Measurements from ENCODE around the gene SNX8.

Gene SNX8, protein sequence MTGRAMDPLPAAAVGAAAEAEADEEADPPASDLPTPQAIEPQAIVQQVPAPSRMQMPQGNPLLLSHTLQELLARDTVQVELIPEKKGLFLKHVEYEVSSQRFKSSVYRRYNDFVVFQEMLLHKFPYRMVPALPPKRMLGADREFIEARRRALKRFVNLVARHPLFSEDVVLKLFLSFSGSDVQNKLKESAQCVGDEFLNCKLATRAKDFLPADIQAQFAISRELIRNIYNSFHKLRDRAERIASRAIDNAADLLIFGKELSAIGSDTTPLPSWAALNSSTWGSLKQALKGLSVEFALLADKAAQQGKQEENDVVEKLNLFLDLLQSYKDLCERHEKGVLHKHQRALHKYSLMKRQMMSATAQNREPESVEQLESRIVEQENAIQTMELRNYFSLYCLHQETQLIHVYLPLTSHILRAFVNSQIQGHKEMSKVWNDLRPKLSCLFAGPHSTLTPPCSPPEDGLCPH

DNA sequence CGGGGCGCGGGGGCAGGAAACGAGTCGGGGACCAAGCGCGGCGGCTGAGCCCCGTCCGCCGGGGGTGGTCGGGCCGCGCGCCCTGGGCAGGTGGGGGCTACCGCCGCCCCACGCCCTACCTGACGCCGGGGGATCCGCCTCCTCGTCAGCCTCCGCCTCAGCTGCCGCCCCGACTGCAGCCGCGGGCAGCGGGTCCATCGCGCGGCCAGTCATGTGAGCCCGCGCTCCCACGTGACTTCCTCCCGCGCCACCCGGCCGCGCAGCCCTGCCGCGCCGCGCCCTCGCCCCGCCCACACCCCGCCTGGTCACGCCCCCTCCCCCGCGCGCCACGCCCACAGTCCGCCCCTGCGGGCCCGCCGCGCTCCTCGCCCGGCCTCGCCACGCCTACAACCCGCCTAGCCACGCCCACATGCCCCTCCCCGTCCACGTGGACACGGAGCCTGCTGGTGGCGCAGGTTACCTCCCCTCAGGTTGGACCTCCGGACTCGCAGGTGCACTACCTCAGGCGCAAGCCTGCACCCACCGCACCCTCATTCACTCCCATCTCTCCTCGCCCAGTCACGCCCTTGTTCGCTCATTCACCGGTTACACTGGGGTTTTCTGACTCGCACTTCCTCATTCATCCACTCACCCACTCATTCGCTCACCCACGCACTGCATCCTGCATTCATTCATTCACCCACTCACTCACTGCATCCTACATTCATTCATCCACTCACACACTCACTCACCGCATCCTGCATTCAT lies at the start of gene SNX8:
Gene SNX8, minus strand, starts transcription at position 233 of the 747 bp plus-strand sequence. Its CDS starts 20 bp downstream, at position 213.
- H3K9ac ChIP-seq (ENCODE audit: low read length): peak within 1 kb of the TSS; percentile 13
- H3K4me1 ChIP-seq (ENCODE audit: insufficient read depth, low read length): peaks cover 6% of the 10 kb centered on the region
- peak within 1 kb of the TSS; percentile 73 to 91 for H3K4me3 ChIP-seq (ENCODE audit: low read depth in 1 of 2, low read length in 2 of 2)
- H3K27me3 ChIP-seq (ENCODE audit: control insufficient read depth in 1 of 2, insufficient read depth in 2 of 2, low read length in 2 of 2): no peaks in the 10 kb centered on the region
- peak within 1 kb of the TSS; percentile 56 for H3K27ac ChIP-seq (ENCODE audit: low read depth, low read length)
- H3K9me3 ChIP-seq (ENCODE audit: low read length): no peaks in the 10 kb centered on the region
- H3K36me3 ChIP-seq (ENCODE audit: insufficient read depth, low read length): no peaks in the 10 kb centered on the region

DNA sequence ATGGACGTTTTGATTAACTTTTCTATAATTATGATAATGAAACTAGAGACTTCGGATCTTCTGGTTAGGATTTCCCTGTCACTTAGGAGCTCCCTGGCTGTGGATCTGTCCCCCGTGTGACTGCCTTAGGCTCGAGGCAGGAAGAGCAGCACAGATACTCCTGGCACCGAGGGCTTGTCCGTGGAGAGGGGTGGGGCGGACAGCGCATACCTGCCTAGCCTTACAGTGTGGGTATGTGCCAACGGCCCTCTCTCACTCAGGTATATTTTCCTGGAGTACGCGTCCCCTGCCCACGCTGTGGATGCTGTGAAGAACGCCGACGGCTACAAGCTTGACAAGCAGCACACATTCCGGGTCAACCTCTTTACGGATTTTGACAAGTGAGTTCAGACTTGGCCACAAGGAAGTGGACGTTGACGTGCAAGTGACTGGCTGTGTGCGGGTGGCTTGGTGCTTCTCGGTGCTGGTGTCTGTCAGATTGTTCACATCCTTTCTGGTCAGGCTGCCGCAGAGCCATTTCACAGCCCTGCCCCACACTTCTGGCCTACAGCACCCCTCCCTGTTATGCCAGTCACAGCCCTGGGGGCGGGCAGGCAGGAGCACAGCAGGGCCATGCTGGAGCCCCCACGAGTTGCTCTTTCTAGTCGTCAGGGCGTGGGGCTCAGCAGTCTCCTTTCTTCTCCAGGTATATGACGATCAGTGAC lies 48.3 kb upstream of the SNX8 start:
- no peaks in the 10 kb centered on the region for H3K9me3 ChIP-seq (ENCODE audit: low read length)
- no peaks in the 10 kb centered on the region for H3K27me3 ChIP-seq (ENCODE audit: control insufficient read depth in 1 of 2, insufficient read depth in 2 of 2, low read length in 2 of 2)
- peaks cover 54% of the 10 kb centered on the region for H3K36me3 ChIP-seq (ENCODE audit: insufficient read depth, low read length)

DNA sequence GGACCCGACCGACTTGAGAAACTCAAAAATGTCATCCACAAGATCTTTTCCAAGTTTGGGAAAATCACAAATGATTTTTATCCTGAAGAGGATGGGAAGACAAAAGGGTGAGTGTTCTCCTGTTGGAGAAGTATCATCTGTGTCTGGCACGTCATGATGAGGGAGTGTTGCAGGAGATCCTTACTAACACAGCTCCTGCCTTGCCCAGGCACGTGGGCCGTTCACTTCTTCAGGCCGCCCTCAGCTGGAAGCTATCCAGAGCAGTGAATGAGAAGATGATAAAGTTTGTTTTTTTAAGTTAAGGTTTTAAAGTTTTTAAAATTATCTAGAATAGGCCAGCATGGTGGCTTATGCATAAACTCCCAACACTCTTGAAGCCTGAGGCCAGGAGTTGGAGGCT lies 46.6 kb upstream of the SNX8 start:
- peaks cover 27% of the 10 kb centered on the region for H3K4me1 ChIP-seq (ENCODE audit: insufficient read depth, low read length)
- no peaks in the 10 kb centered on the region for H3K9me3 ChIP-seq (ENCODE audit: low read length)
- no peaks in the 10 kb centered on the region for H3K27me3 ChIP-seq (ENCODE audit: control insufficient read depth in 1 of 2, insufficient read depth in 2 of 2, low read length in 2 of 2)
- H3K36me3 ChIP-seq (ENCODE audit: insufficient read depth, low read length): peaks cover 38% of the 10 kb centered on the region
- H3K27ac ChIP-seq (ENCODE audit: low read depth, low read length): no peak overlapping the region
- no peak overlapping the region for H3K9ac ChIP-seq (ENCODE audit: low read length)
- no peak overlapping the region for H3K4me3 ChIP-seq (ENCODE audit: low read depth in 1 of 2, low read length in 2 of 2)

More for the DNA sequence above, 48.3 kb upstream of the SNX8 start:
- peaks cover 10% of the 10 kb centered on the region for H3K4me1 ChIP-seq (ENCODE audit: insufficient read depth, low read length)
- H3K4me3 ChIP-seq (ENCODE audit: low read depth in 1 of 2, low read length in 2 of 2): no peak overlapping the region
- no peak overlapping the region for H3K9ac ChIP-seq (ENCODE audit: low read length)
- H3K27ac ChIP-seq (ENCODE audit: low read depth, low read length): no peak overlapping the region

DNA sequence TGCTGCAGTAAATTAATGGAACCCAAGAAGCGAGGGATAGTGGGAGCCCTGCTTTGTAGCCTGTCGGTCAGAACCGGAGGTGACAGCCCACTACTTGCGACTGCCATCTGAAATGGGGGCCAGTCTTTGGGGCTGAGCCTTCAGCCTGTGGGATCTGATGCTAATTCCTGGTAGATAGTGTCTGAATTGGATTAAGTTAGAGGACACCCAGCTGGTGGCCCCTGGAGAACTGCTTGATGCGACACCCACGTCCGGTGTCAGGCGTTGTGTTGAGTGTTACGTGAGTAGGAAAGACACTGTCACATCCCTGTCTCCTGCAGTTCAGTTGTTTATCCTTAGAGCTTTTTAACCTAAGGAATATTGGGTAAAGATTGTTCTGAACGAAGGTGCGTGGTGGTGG lies 45.4 kb upstream of the SNX8 start:
- Histone ChIP-seq H3K4me1 (ENCODE audit: insufficient read depth, low read length) (peaks cover 30% of the 10 kb centered on the region), H3K4me3 (ENCODE audit: low read depth in 1 of 2, low read length in 2 of 2) (no peak overlapping the region), H3K9me3 (ENCODE audit: low read length) (no peaks in the 10 kb centered on the region), H3K9ac (ENCODE audit: low read length) (no peak overlapping the region), H3K27ac (ENCODE audit: low read depth, low read length) (no peak overlapping the region), H3K36me3 (ENCODE audit: insufficient read depth, low read length) (peaks cover 28% of the 10 kb centered on the region), H3K27me3 (ENCODE audit: control insufficient read depth in 1 of 2, insufficient read depth in 2 of 2, low read length in 2 of 2) (no peaks in the 10 kb centered on the region)

DNA sequence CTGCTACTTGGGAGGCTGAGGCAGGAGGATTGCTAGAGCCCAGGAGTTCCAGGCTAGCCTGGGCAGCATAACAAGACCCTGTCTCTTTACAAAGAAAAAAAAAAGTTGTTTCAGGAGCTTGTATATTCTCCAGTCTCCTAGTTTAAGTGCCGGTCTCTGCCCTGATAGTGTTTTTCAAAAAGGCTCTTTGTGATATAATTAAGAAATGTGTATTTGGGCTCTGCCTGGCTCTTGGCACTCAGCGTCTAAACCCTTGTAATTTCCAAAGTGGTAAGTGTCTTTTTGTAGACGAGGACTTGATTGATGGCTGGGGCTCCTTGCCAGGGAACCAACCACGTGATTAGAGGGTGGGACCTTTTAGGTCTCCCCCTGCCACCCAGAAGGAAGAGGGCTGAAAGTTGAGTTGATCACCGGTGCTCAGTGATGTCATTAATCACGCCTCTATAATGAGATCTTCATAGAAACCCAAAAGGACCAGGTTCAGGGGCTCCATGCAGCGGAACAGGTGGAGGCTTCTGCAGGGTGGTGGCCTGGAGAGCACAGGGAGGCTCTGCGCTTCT lies 44.8 kb upstream of the SNX8 start:
- Histone ChIP-seq H3K9me3 (ENCODE audit: low read length) (no peaks in the 10 kb centered on the region), H3K27ac (ENCODE audit: low read depth, low read length) (no peak overlapping the region), H3K4me3 (ENCODE audit: low read depth in 1 of 2, low read length in 2 of 2) (no peak overlapping the region), H3K9ac (ENCODE audit: low read length) (no peak overlapping the region), H3K36me3 (ENCODE audit: insufficient read depth, low read length) (peaks cover 23% of the 10 kb centered on the region), H3K4me1 (ENCODE audit: insufficient read depth, low read length) (peaks cover 30% of the 10 kb centered on the region), H3K27me3 (ENCODE audit: control insufficient read depth in 1 of 2, insufficient read depth in 2 of 2, low read length in 2 of 2) (no peaks in the 10 kb centered on the region)

DNA sequence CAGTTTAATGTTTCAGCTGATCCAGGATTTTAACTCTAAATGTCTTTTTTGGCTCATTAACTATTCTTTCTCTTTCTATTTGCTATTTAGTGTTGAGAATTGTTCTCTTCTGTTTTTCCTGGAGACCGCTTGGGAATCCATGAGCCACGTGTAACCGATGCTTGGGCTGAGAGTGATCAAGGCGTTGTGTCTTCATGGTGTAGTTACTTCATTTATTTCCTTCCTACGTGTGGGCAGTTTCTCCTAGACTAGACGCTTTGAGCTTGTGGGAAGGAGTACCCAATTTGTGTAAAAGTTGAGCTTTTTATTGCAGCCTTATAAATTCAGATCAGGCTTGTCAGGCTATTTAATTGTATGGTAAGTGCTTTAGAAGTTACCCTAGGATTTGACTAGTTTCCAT lies 43.3 kb upstream of the SNX8 start:
- Histone ChIP-seq H3K4me3 (ENCODE audit: low read depth in 1 of 2, low read length in 2 of 2) (no peak overlapping the region), H3K9me3 (ENCODE audit: low read length) (no peaks in the 10 kb centered on the region), H3K27me3 (ENCODE audit: control insufficient read depth in 1 of 2, insufficient read depth in 2 of 2, low read length in 2 of 2) (no peaks in the 10 kb centered on the region), H3K36me3 (ENCODE audit: insufficient read depth, low read length) (peaks cover 9% of the 10 kb centered on the region), H3K27ac (ENCODE audit: low read depth, low read length) (no peak overlapping the region), H3K9ac (ENCODE audit: low read length) (no peak overlapping the region), H3K4me1 (ENCODE audit: insufficient read depth, low read length) (peaks cover 36% of the 10 kb centered on the region)

DNA sequence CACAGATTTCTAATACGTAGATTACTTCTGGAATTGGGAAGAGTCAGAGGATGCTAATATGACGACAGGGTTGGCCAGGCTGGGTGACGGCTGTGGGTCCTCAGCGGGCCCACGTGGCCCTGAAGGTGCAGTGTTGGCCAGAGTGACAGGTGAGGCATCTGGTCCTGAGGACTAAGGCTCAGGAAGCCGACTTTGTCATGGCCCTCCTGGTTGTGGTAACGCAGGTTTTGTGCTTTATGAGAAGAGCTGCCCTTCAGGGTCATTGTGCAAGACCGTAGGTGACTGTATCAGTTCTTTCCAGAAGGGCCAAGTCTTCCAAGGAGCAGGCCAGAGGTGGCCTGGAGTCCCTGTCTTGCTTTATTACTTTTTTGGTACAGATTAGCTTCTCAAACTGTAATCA lies 42.9 kb upstream of the SNX8 start:
- H3K27me3 ChIP-seq (ENCODE audit: control insufficient read depth in 1 of 2, insufficient read depth in 2 of 2, low read length in 2 of 2): no peaks in the 10 kb centered on the region
- H3K9me3 ChIP-seq (ENCODE audit: low read length): no peaks in the 10 kb centered on the region
- no peak overlapping the region for H3K4me3 ChIP-seq (ENCODE audit: low read depth in 1 of 2, low read length in 2 of 2)
- no peak overlapping the region for H3K9ac ChIP-seq (ENCODE audit: low read length)
- H3K36me3 ChIP-seq (ENCODE audit: insufficient read depth, low read length): peaks cover 5% of the 10 kb centered on the region
- peaks cover 36% of the 10 kb centered on the region for H3K4me1 ChIP-seq (ENCODE audit: insufficient read depth, low read length)
- H3K27ac ChIP-seq (ENCODE audit: low read depth, low read length): no peak overlapping the region

DNA sequence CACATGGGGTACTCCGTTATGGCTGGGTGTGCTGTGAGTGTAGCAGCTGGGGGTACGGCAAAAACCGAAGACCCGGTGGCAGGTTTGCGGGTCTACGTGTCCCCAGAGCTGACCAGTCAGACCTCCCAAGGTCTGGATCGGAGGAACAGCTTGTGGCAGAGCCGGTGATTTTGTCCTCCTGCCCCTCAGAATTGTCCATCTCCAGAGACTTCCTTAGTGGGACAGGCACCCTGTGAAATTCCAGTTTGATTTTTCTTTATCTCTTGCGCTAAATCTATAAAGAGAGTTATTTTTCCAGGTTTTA lies 41.4 kb upstream of the SNX8 start:
- Histone ChIP-seq H3K4me1 (ENCODE audit: insufficient read depth, low read length) (peaks cover 36% of the 10 kb centered on the region), H3K9me3 (ENCODE audit: low read length) (no peaks in the 10 kb centered on the region), H3K36me3 (ENCODE audit: insufficient read depth, low read length) (peaks cover under 1% of the 10 kb centered on the region), H3K27ac (ENCODE audit: low read depth, low read length) (peak overlapping the region; percentile 72), H3K9ac (ENCODE audit: low read length) (peak overlapping the region; percentile 43), H3K4me3 (ENCODE audit: low read depth in 1 of 2, low read length in 2 of 2) (peak overlapping the region; percentile 84 to 86), H3K27me3 (ENCODE audit: control insufficient read depth in 1 of 2, insufficient read depth in 2 of 2, low read length in 2 of 2) (no peaks in the 10 kb centered on the region)

DNA sequence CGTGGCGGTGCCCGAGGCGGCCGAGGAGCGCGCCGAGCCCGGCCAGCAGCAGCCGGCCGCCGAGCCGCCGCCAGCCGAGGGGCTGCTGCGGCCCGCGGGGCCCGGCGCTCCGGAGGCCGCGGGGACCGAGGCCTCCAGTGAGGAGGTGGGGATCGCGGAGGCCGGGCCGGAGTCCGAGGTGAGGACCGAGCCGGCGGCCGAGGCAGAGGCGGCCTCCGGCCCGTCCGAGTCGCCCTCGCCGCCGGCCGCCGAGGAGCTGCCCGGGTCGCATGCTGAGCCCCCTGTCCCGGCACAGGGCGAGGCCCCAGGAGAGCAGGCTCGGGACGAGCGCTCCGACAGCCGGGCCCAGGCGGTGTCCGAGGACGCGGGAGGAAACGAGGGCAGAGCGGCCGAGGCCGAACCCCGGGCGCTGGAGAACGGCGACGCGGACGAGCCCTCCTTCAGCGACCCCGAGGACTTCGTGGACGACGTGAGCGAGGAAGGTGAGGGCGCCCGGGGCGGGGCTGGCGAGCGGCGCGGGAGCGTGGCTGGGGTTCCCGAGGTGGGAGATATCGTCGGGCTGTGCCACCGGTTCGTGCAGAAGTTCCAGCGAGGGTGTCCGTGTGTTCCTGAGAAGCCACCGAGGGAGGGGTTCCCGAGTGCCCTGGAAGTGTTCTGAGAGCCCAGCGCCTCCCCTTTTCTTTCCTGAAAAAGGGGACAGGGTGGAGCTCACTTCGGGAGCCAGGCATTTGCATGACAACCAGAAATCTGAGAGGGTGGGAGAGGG lies 40.9 kb upstream of the SNX8 start:
- Histone ChIP-seq H3K4me1 (ENCODE audit: insufficient read depth, low read length) (peaks cover 36% of the 10 kb centered on the region), H3K9me3 (ENCODE audit: low read length) (no peaks in the 10 kb centered on the region), H3K27ac (ENCODE audit: low read depth, low read length) (peak overlapping the region; percentile 92)

DNA sequence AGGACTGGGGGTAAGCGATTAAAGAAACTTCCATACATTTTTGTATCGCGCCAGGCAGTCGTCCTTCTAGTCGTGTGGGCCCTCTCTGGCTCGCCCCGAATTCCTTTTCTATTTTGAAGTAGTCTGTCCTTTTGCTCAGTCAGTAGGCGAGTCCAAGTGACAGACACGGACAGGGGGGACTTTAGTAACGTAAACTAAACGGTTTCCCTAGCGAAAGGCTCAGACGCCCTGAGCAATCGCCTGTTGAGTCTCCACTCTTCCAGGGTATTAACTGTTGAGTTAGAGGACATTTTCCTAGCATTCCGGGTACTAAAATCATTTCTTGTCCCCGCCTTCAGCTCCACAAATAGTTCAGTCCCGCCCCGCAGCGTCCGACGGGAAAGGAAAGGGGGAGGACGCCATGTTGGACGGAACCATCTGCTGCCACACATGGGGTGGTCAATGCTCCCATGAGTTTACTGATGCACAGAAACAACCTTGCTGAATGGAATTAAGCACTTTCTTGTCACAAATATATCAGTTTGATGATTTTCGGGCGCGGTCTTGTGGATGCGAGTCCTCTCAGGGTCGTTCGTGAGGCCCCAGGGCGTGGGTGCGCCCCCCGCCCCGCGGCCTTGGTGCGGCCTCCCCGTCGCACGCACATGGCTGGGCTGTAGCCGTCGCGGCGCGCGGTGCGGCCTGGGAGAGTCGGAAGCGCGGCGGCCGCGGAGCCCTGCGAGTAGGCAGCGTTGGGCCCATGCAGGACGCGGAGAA lies 40.1 kb upstream of the SNX8 start, which contains the start of gene EIF3B:
Gene EIF3B, plus strand, starts transcription at position 642 of the 753 bp plus-strand sequence. Its CDS starts 95 bp downstream, at position 737.
- Histone ChIP-seq H3K27me3 (ENCODE audit: control insufficient read depth in 1 of 2, insufficient read depth in 2 of 2, low read length in 2 of 2) (no peaks in the 10 kb centered on the region), H3K4me1 (ENCODE audit: insufficient read depth, low read length) (peaks cover 35% of the 10 kb centered on the region), H3K36me3 (ENCODE audit: insufficient read depth, low read length) (no peaks in the 10 kb centered on the region), H3K9ac (ENCODE audit: low read length) (peak within 1 kb of the TSS; percentile 57), H3K27ac (ENCODE audit: low read depth, low read length) (peak within 1 kb of the TSS; percentile 92), H3K4me3 (ENCODE audit: low read depth in 1 of 2, low read length in 2 of 2) (peak within 1 kb of the TSS; percentile 84 to 86), H3K9me3 (ENCODE audit: low read length) (no peaks in the 10 kb centered on the region)

More for the DNA sequence above, 40.9 kb upstream of the SNX8 start:
- Histone ChIP-seq H3K9ac (ENCODE audit: low read length) (peak overlapping the region; percentile 43), H3K36me3 (ENCODE audit: insufficient read depth, low read length) (no peaks in the 10 kb centered on the region), H3K4me3 (ENCODE audit: low read depth in 1 of 2, low read length in 2 of 2) (peak overlapping the region; percentile 84 to 86), H3K27me3 (ENCODE audit: control insufficient read depth in 1 of 2, insufficient read depth in 2 of 2, low read length in 2 of 2) (no peaks in the 10 kb centered on the region)
